Tibial nerve (tissue), 3 donors: Measurements from ENCODE around the gene TBL3.

Experiments
- POLR2A ChIP-seq, 2 donors: fragments of 450-650 bp; IDR thresholded peaks; one replicate each; pipeline ENCODE4 v1.6.1; 2017; ENCODE audit warnings: antibody characterized with exemption in 2 of 2, mild to moderate bottlenecking in 2 of 2, moderate library complexity in 2 of 2
- TF ChIP-seq, protein P1 (sequence below), 5 experiments: fragments of 200-600 bp in 3 of 5; fragments of 450-650 bp in 2 of 5; sonication (generic) in 3 of 5; IDR thresholded peaks; one replicate each; pipeline ENCODE4 v1.5.1; 2016 to 2019; ENCODE audit warnings: antibody characterized with exemption in 5 of 5, mild to moderate bottlenecking in 3 of 5, moderate library complexity in 2 of 5

DNA sequence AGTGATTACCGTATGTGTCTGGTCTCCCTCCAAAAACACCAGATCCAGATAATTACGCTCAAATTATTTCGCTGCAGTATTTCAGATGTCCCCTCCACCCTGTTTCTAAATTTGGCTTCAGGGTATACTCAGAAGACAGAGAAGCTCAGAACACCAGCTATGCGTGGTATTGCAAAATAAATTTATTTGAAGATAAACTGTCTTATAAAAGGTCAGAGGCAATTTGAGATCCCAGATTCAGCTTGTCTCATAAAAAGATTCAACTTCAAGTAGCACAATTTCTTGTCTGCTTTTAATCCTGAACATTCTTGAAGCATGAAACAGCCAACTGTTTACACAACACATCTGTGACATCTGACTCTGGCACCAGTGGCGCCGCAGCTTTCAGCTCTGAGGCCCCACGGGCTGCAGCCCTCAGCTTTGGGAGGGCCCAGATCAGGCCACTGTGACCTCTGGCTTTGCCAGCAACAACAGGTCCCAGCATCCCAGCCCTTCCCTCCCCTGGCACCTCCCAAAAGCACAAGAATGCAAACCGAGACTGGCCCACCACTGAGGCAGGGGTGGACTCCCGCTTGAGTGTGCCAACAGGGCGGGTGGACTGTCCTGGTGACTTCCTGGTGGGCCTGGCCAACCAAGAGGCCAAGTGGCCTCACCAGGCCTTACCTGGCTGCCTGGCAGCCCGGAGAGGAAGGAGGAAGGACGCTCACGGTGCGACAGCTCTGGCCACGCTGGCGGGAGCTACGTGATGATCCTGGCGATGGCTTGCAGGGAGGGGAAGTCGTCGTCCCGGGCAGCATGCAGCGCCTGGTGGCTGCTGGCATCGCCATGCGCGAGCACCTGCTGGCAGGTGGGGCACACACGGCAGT is 25.9 kb downstream of the TBL3 start:
- TF ChIP-seq, protein P1, sequence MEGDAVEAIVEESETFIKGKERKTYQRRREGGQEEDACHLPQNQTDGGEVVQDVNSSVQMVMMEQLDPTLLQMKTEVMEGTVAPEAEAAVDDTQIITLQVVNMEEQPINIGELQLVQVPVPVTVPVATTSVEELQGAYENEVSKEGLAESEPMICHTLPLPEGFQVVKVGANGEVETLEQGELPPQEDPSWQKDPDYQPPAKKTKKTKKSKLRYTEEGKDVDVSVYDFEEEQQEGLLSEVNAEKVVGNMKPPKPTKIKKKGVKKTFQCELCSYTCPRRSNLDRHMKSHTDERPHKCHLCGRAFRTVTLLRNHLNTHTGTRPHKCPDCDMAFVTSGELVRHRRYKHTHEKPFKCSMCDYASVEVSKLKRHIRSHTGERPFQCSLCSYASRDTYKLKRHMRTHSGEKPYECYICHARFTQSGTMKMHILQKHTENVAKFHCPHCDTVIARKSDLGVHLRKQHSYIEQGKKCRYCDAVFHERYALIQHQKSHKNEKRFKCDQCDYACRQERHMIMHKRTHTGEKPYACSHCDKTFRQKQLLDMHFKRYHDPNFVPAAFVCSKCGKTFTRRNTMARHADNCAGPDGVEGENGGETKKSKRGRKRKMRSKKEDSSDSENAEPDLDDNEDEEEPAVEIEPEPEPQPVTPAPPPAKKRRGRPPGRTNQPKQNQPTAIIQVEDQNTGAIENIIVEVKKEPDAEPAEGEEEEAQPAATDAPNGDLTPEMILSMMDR (IDR thresholded peaks at IDR 0.05): no peak
- TF ChIP-seq POLR2A (IDR thresholded peaks at IDR 0.05): no peak
